DOHH2 (cell line): ENCODE results near the gene WASL.

Experiments
- CTCF ChIP-seq: fragments of 200-600 bp; sonication (generic); IDR thresholded peaks from one replicate; pipeline ENCODE4 v1.5.1; 2014; ENCODE audit warnings: antibody characterized with exemption, mild to moderate bottlenecking, low read depth, low read length; ENCODE audit not compliant: poor library complexity, severe bottlenecking
- EZH2phosphoT487 ChIP-seq: fragments of 200-600 bp; sonication (generic); IDR thresholded peaks from 2 replicates; pipeline ENCODE4 v1.6.1; 2017; ENCODE audit warnings: borderline replicate concordance, mild to moderate bottlenecking, antibody characterized with exemption, low read length, moderate library complexity, mixed read lengths

GRCh38 chr7:123788584-123788983, 39.8 kb upstream of the WASL start:
- TF ChIP-seq CTCF, result no peak
- no peak for TF ChIP-seq EZH2phosphoT487
